K562 (cell line): ENCODE measurements around the gene ADAM33. TPM values are rescaled to one million over a fixed set of nuclear protein-coding genes. Genes with fewer than 3 reads are reported as not detected.

Experiments
- ATAC-seq: fragments of 200-7000 bp; cut with Tn5 transposase; 3 replicates; pipeline ENCODE4 v1.9.1; 2020; ENCODE audit warnings: moderate library complexity
- BruUV-seq: library from RNA; stranded (reverse); fragments of 400-500 nt; replicated peaks from 2 replicates; lab custom pipeline; 2021; lab: Mats Ljungman, UMichigan
- CTCF ChIA-PET: fragments of 300-600 bp; formaldehyde crosslinking; extraction: SDS; loops from one replicate; lab custom pipeline; 2021; ENCODE audit warnings: low intra/inter-chr PET ratio; lab: Yijun Ruan, JAX
- POLR2A ChIA-PET: fragments of 300-600, 350-650 bp; sonication (Branson Sonifier 250); formaldehyde crosslinking; extraction: SDS; loops from one replicate; lab custom pipeline; 2021; ENCODE audit warnings: antibody characterized with exemption, inconsistent platforms; lab: Yijun Ruan, JAX
- DNase-seq, 4 experiments: peaks; one replicate each; pipeline versions ENCODE4 v3.0.0 to v3.0.0-alpha.2; 2011 to 2018; ENCODE audit warnings: low spot score in 3 of 4, mixed read lengths in 3 of 4; ENCODE audit errors: extremely low read depth in 1 of 4
- FAIRE-seq: peaks from 2 replicates; lab custom pipeline; 2011; peaks lifted over from hg19 to GRCh38; lab: Jason Lieb, UNC
- H2AFZ ChIP-seq: 2 replicates; pipeline ENCODE4 v1.6.0; 2011; ENCODE audit warnings: low read depth, low read length, control low read depth, inconsistent platforms
- H3K27ac ChIP-seq: fragments of 200-600 bp; 3 replicates; pipeline ENCODE4 v1.8.0; 2011; ENCODE audit warnings: low read depth, mild to moderate bottlenecking, control low read depth, inconsistent platforms, low read length, moderate library complexity, mixed read lengths; ENCODE audit errors: extremely low read depth
- H3K27me3 ChIP-seq, 2 experiments: fragments of 300-600 bp in 1 of 2; 2 replicates in 1 of 2; 3 replicates in 1 of 2; pipeline versions ENCODE4 v1.6.0 to v1.8.0; 2011; ENCODE audit warnings: inconsistent platforms in 2 of 2, low read length in 2 of 2, mild to moderate bottlenecking in 1 of 2, mixed read lengths in 1 of 2, moderate library complexity in 1 of 2; ENCODE audit not compliant: control insufficient read depth in 2 of 2, insufficient read depth in 2 of 2
- H3K36me3 ChIP-seq: fragments of 300-600 bp; 3 replicates; pipeline ENCODE4 v1.8.0; 2011; ENCODE audit warnings: mild to moderate bottlenecking, low read length, inconsistent platforms; ENCODE audit not compliant: control insufficient read depth, insufficient read depth
- H3K4me1 ChIP-seq, 2 experiments: fragments of 200-600 bp in 1 of 2; replicated peaks in 1 of 2; 2 replicates in 1 of 2; 3 replicates in 1 of 2; pipeline versions ENCODE4 v1.5.1 to v1.8.0; 2011; ENCODE audit warnings: inconsistent platforms in 2 of 2, low read length in 2 of 2, mild to moderate bottlenecking in 1 of 2, mixed read lengths in 1 of 2, moderate library complexity in 1 of 2; ENCODE audit not compliant: control insufficient read depth in 2 of 2, insufficient read depth in 2 of 2
- H3K4me2 ChIP-seq: 2 replicates; pipeline ENCODE4 v1.6.1; 2011; ENCODE audit warnings: low read length, control low read depth, inconsistent platforms, mixed read lengths; ENCODE audit not compliant: insufficient read depth
- H3K4me3 ChIP-seq: fragments of 200-600 bp; sonication (generic), shearing (Covaris generic); 2 replicates; pipeline ENCODE4 v1.5.1; 2016; ENCODE audit warnings: control low read depth, inconsistent platforms
- H3K79me2 ChIP-seq: fragments of 200-600 bp; 3 replicates; pipeline ENCODE4 v1.8.0; 2011; ENCODE audit warnings: low read length, inconsistent platforms; ENCODE audit not compliant: control insufficient read depth, insufficient read depth
- H3K9ac ChIP-seq, 2 experiments: 2 replicates each; pipeline versions ENCODE4 v1.6.0 to v1.6.1; 2011; ENCODE audit warnings: low read depth in 2 of 2, low read length in 2 of 2, control low read depth in 1 of 2, inconsistent platforms in 1 of 2, mild to moderate bottlenecking in 1 of 2, mixed read lengths in 1 of 2; ENCODE audit not compliant: insufficient read depth in 1 of 2
- H3K9me1 ChIP-seq: one replicate; pipeline ENCODE4 v1.6.0; 2011; ENCODE audit warnings: inconsistent platforms, mild to moderate bottlenecking, low read length, moderate library complexity; ENCODE audit not compliant: control insufficient read depth, insufficient read depth
- H3K9me3 ChIP-seq: replicated peaks from 2 replicates; pipeline ENCODE4 v1.5.1; 2011; ENCODE audit warnings: low read depth, low read length, inconsistent platforms; ENCODE audit not compliant: control insufficient read depth, insufficient read depth
- H4K20me1 ChIP-seq: replicated peaks from 2 replicates; pipeline ENCODE4 v1.6.1; 2011; ENCODE audit warnings: low read length, inconsistent platforms, mixed read lengths; ENCODE audit not compliant: control insufficient read depth, insufficient read depth
- CREB1 ChIP-seq, 2 experiments: sonication (generic) in 1 of 2; formaldehyde crosslinking in 1 of 2; IDR thresholded peaks; 2 replicates each; pipeline versions ENCODE4 v1.6.1 to v1.8.0; 2012 to 2022; ENCODE audit warnings: inconsistent platforms in 1 of 2, mild to moderate bottlenecking in 1 of 2, missing genetic modification reagents in 1 of 2, moderate library complexity in 1 of 2
- CREM ChIP-seq: IDR thresholded peaks from 2 replicates; pipeline ENCODE4 v1.6.1; 2014; ENCODE audit warnings: antibody characterized with exemption, low read depth
- EGR1 ChIP-seq: fragments of 450-650 bp; conservative IDR thresholded peaks from 2 replicates; pipeline ENCODE4 v1.6.1; 2017; ENCODE audit warnings: mild to moderate bottlenecking
- FOS ChIP-seq: IDR thresholded peaks from 3 replicates; pipeline ENCODE4 v1.6.1; 2011; ENCODE audit not compliant: insufficient read length; ENCODE audit errors: extremely low read depth
- NBN ChIP-seq: fragments of 450-650 bp; IDR thresholded peaks from 2 replicates; pipeline ENCODE4 v1.6.1; 2016; ENCODE audit warnings: low read depth, mild to moderate bottlenecking
- NFYB ChIP-seq: IDR thresholded peaks from 2 replicates; pipeline ENCODE4 v1.6.1; 2011; ENCODE audit warnings: mild to moderate bottlenecking, moderate library complexity; ENCODE audit not compliant: insufficient read length; ENCODE audit errors: extremely low read depth
- NRF1 ChIP-seq, 2 experiments: fragments of 450-650 bp; IDR thresholded peaks in 1 of 2; conservative IDR thresholded peaks in 1 of 2; 2 replicates each; pipeline ENCODE4 v1.6.1; 2014; ENCODE audit warnings: mild to moderate bottlenecking in 2 of 2
- RAD51 ChIP-seq: fragments of 450-650 bp; IDR thresholded peaks from 2 replicates; pipeline ENCODE4 v1.7.1; 2016; ENCODE audit warnings: low read depth, mild to moderate bottlenecking, borderline replicate concordance
- SIRT6 ChIP-seq: IDR thresholded peaks from one replicate; pipeline ENCODE4 v1.6.1; 2012; ENCODE audit warnings: low read depth, mild to moderate bottlenecking, control low read depth, inconsistent platforms, low read length, moderate library complexity
- SIX5 ChIP-seq, 2 experiments: IDR thresholded peaks; 2 replicates each; pipeline ENCODE4 v1.6.1; 2011; ENCODE audit warnings: low read length in 2 of 2, borderline replicate concordance in 1 of 2, low read depth in 1 of 2, mild to moderate bottlenecking in 1 of 2, moderate library complexity in 1 of 2; ENCODE audit not compliant: insufficient read depth in 1 of 2
- SMAD2 ChIP-seq: fragments of 150-350 bp; IDR thresholded peaks from 2 replicates; pipeline ENCODE4 v1.6.1; 2014; ENCODE audit warnings: low read depth, mild to moderate bottlenecking, low read length
- TAF9B ChIP-seq: fragments of 450-650 bp; IDR thresholded peaks from 2 replicates; pipeline ENCODE4 v1.6.1; 2018; ENCODE audit warnings: mild to moderate bottlenecking; ENCODE audit not compliant: partially characterized antibody
- ZC3H4 ChIP-seq: sonication (generic); formaldehyde crosslinking; IDR thresholded peaks from 2 replicates; pipeline ENCODE4 v1.9.0; 2021; ENCODE audit warnings: missing genetic modification reagents, borderline replicate concordance
- ZNF583 ChIP-seq: fragments of 250-450 bp; sonication (Bioruptor Pico); IDR thresholded peaks from 2 replicates; pipeline ENCODE4 v1.4.0; 2020
- WGBS: fragments of 100-300 bp; shearing (Covaris generic); methylation state at CpG from one replicate; pipeline ENCODE4 v1.1.6; 2016; ENCODE audit warnings: low coverage, mixed read lengths; ENCODE audit not compliant: insufficient coverage; ENCODE audit errors: missing lambda C conversion rate; 5-methylcytosine and 5-hydroxymethylcytosine counted together
- in situ Hi-C: fragments of 300-500 bp; cut with MboI; formaldehyde crosslinking; loops from 4 replicates; pipeline ENCODE4 v1.15.0; 2018; ENCODE audit warnings: inconsistent platforms, mixed read lengths
- intact Hi-C: fragments of 100-400 bp; cut with micrococcal nuclease; formaldehyde crosslinking; loops from 2 replicates; pipeline ENCODE4 v1.14.2; 2022
- polyA plus RNA-seq, 8 experiments: library from polyadenylated mRNA; depleted of rRNA in 4 of 8; stranded (reverse) in 5 of 8; unstranded in 3 of 8; fragments of >200 nt; fragmentation: Nextera tagmentation in 2 of 8; fragmentation: Illumina TruSeq in 1 of 8; extraction: Ambion mirVana in 2 of 8; extraction: Trizol in 1 of 8; gene quantifications; 2 replicates each; pipeline versions ENCODE4 v1.2.1 to v1.2.3, GENCODE V29; 2011 to 2014; ENCODE audit warnings: inconsistent platforms in 1 of 8, missing spikeins in 1 of 8
- total RNA-seq, 7 experiments: library from RNA; depleted of rRNA in 6 of 7; stranded (reverse); fragments of >200 nt in 6 of 7; fragmentation: Illumina TruSeq in 2 of 7; extraction: Trizol in 2 of 7; gene quantifications; 2 replicates each; pipeline versions ENCODE4 v1.2.1 to v1.2.3, GENCODE V29; 2011 to 2021; ENCODE audit warnings: low replicate concordance in 1 of 7
- TF ChIP-seq, protein P1 (sequence below): sonication (generic); formaldehyde crosslinking; IDR thresholded peaks from 2 replicates; pipeline ENCODE4 v1.8.0; 2022; ENCODE audit warnings: missing genetic modification reagents, mild to moderate bottlenecking, moderate library complexity, borderline replicate concordance
- TF ChIP-seq, protein P2 (sequence below): fragments of 250-450 bp; sonication (Bioruptor Pico); IDR thresholded peaks from 2 replicates; pipeline ENCODE4 v1.5.0; 2021
- TF ChIP-seq, protein P3 (sequence below): fragments of 450-650 bp; IDR thresholded peaks from 2 replicates; pipeline ENCODE4 v1.6.1; 2018; ENCODE audit not compliant: partially characterized antibody

ADAM33 gene
- total and polyA plus RNA-seq, 9 of the 15 experiments (the other 6 are each of a cell fraction or from before 2014, with no cell fraction given), result not detected

DNA sequence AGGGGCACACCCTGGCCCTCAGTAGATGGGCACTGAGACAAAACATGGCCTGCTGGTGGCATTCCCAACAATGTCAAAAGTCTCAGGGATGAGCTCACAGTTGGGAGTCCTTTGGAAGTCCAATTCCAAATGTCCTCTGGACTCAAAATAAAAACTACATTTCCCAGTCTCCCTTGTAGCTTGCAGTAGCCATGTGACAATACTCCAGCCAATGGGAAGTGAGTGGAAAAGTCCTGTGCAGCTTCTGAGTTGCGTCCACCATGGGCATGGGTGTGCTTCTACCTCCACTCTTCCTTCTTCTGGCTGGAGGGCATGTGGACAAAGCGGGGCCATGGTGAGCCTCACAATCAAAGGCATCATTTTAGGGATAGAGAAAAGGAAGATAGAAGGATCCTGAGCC is 5.8 kb upstream of the ADAM33 start:
- intact Hi-C loops, result no loop called here
- H3K9ac ChIP-seq, result no peak overlapping the region
- ATAC-seq (peak; percentile 87), FAIRE-seq (peak; percentile 58), DNase-seq (peak; percentile 38 to 59 (median 53))
- ChIA-PET POLR2A (interaction anchor here (0.7 kb wide), 1 partner anchor 9 kb away, joined by 3 read pairs; no protein-coding TSS in a partner anchor), CTCF (interaction anchor here (0.7 kb wide), 1 partner anchor 51 kb away, joined by 4 read pairs; no protein-coding TSS in a partner anchor)
- H3K27ac ChIP-seq, result no peak overlapping the region
- no peak overlapping the region for H3K4me2 ChIP-seq
- in situ Hi-C loops, result no loop called here
- H3K9me1 ChIP-seq, result no peaks in the 10 kb centered on the region
- peak overlapping the region; percentile 84 for H2AFZ ChIP-seq
- WGBS, result 7% methylated on average over 2 of the region's 2 CpGs
- no TSS peak for BruUV-seq
- no peaks in the 10 kb centered on the region for H4K20me1 ChIP-seq
- peaks cover 0 to 5% of the 10 kb centered on the region in 2 experiments; a peak in 2 of 5 replicates for H3K27me3 ChIP-seq
- no peak overlapping the region for H3K4me3 ChIP-seq
- no peaks in the 10 kb centered on the region for H3K9me3 ChIP-seq
- H3K4me1 ChIP-seq, result peaks cover 0 to 14% of the 10 kb centered on the region in 2 experiments; a peak in 3 of 5 replicates
- H3K36me3 ChIP-seq, result no peaks in the 10 kb centered on the region
- no peaks in the 10 kb centered on the region for H3K79me2 ChIP-seq
- TF ChIP-seq NFYB (peak; percentile 99), SIX5 (IDR thresholded peaks at IDR 0.05; ENCODE audit: borderline replicate concordance in 1 of 2, insufficient read depth in 1 of 2, low read depth in 1 of 2, low read length in 2 of 2) (peak; percentile 62 to 68; a peak in 3 of 4 replicates), SMAD2 (no peak), ZC3H4 (no peak), NBN (no peak), TAF9B (no peak), EGR1 (no peak), CREM (0 out of 2 replicates have a peak, but pooled peaks have one; percentile 27), NRF1 (conservative IDR thresholded peaks at IDR 0.05 in 1 of 2, IDR thresholded peaks at IDR 0.05 in 1 of 2) (0 out of 4 replicates have a peak, but pooled peaks of 1 of the 2 experiments have one; percentile 21), CREB1 (IDR thresholded peaks at IDR 0.05) (no peak), CREB1 (CRISPR knock-in tag; IDR thresholded peaks at IDR 0.05) (no peak), FOS (peak; percentile 81), SIRT6 (no peak), RAD51 (peak; percentile 80), ZNF583 (no peak)
- TF ChIP-seq, protein P1, sequence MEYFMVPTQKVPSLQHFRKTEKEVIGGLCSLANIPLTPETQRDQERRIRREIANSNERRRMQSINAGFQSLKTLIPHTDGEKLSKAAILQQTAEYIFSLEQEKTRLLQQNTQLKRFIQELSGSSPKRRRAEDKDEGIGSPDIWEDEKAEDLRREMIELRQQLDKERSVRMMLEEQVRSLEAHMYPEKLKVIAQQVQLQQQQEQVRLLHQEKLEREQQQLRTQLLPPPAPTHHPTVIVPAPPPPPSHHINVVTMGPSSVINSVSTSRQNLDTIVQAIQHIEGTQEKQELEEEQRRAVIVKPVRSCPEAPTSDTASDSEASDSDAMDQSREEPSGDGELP (CRISPR knock-in tag), result no peak
- TF ChIP-seq, protein P2, sequence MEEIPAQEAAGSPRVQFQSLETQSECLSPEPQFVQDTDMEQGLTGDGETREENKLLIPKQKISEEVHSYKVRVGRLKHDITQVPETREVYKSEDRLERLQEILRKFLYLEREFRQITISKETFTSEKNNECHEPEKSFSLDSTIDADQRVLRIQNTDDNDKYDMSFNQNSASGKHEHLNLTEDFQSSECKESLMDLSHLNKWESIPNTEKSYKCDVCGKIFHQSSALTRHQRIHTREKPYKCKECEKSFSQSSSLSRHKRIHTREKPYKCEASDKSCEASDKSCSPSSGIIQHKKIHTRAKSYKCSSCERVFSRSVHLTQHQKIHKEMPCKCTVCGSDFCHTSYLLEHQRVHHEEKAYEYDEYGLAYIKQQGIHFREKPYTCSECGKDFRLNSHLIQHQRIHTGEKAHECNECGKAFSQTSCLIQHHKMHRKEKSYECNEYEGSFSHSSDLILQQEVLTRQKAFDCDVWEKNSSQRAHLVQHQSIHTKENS, result no peak
- TF ChIP-seq, protein P3, sequence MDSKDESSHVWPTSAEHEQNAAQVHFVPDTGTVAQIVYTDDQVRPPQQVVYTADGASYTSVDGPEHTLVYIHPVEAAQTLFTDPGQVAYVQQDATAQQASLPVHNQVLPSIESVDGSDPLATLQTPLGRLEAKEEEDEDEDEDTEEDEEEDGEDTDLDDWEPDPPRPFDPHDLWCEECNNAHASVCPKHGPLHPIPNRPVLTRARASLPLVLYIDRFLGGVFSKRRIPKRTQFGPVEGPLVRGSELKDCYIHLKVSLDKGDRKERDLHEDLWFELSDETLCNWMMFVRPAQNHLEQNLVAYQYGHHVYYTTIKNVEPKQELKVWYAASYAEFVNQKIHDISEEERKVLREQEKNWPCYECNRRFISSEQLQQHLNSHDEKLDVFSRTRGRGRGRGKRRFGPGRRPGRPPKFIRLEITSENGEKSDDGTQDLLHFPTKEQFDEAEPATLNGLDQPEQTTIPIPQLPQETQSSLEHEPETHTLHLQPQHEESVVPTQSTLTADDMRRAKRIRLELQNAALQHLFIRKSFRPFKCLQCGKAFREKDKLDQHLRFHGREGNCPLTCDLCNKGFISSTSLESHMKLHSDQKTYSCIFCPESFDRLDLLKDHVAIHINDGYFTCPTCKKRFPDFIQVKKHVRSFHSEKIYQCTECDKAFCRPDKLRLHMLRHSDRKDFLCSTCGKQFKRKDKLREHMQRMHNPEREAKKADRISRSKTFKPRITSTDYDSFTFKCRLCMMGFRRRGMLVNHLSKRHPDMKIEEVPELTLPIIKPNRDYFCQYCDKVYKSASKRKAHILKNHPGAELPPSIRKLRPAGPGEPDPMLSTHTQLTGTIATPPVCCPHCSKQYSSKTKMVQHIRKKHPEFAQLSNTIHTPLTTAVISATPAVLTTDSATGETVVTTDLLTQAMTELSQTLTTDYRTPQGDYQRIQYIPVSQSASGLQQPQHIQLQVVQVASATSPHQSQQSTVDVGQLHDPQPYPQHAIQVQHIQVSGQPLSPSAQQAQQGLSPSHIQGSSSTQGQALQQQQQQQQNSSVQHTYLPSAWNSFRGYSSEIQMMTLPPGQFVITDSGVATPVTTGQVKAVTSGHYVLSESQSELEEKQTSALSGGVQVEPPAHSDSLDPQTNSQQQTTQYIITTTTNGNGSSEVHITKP, result no peak
